T-helper 2 cell treated with Interferon-gamma antibody and Interleukin-4, amounts not matched to agents 5 μg/mL and 100 μg/mL, for 36 hours (primary cell): ENCODE results near the gene SYNPO2.

Experiments used
- DNase-seq: peaks from one replicate; pipeline ENCODE4 v3.0.0; 2021; ENCODE audit warnings: low spot score
- H3K27ac Mint-ChIP-seq: one replicate; pipeline ENCODE4 v1.8.0; 2021; ENCODE audit warnings: mild to moderate bottlenecking, mixed read lengths
- H3K27me3 Mint-ChIP-seq: one replicate; pipeline ENCODE4 v1.8.0; 2021; ENCODE audit warnings: low read depth, mixed read lengths
- H3K36me3 Mint-ChIP-seq: one replicate; pipeline ENCODE4 v1.8.0; 2021; ENCODE audit warnings: low read depth, mixed read lengths
- H3K4me1 Mint-ChIP-seq: one replicate; pipeline ENCODE4 v1.8.0; 2021; ENCODE audit warnings: low read depth, mixed read lengths
- H3K4me3 Mint-ChIP-seq: one replicate; pipeline ENCODE4 v1.8.0; 2022; ENCODE audit warnings: mild to moderate bottlenecking, moderate library complexity, mixed read lengths
- H3K9me3 Mint-ChIP-seq: one replicate; pipeline ENCODE4 v1.8.0; 2021; ENCODE audit warnings: mixed read lengths

The SYNPO2 gene

GRCh38 chr4:118930255-118930654, 41.6 kb downstream of the SYNPO2 start:
- Mint-ChIP-seq H3K27me3 (peaks cover 9% of the 10 kb centered on the region), H3K36me3 (no peaks in the 10 kb centered on the region), H3K27ac (no peak overlapping the region), H3K4me3 (no peak overlapping the region), H3K4me1 (no peaks in the 10 kb centered on the region), H3K9me3 (no peaks in the 10 kb centered on the region)
- no peak for DNase-seq

GRCh38 chr4:118931786-118932185, 43.1 kb downstream of the SYNPO2 start:
- Mint-ChIP-seq H3K4me1 (no peaks in the 10 kb centered on the region), H3K27me3 (peaks cover 12% of the 10 kb centered on the region)

GRCh38 chr4:118935819-118936218, 47.2 kb downstream of the SYNPO2 start:
- no peak overlapping the region for H3K27ac Mint-ChIP-seq
- no peak overlapping the region for H3K4me3 Mint-ChIP-seq
- H3K36me3 Mint-ChIP-seq: no peaks in the 10 kb centered on the region
- no peaks in the 10 kb centered on the region for H3K4me1 Mint-ChIP-seq
- peaks cover 12% of the 10 kb centered on the region for H3K27me3 Mint-ChIP-seq
- no peak for DNase-seq
- H3K9me3 Mint-ChIP-seq: no peaks in the 10 kb centered on the region

More at GRCh38 chr4:118931786-118932185, 43.1 kb downstream of the SYNPO2 start:
- Mint-ChIP-seq H3K36me3 (no peaks in the 10 kb centered on the region), H3K27ac (no peak overlapping the region), H3K4me3 (no peak overlapping the region), H3K9me3 (no peaks in the 10 kb centered on the region)
- DNase-seq: no peak

- H3K27ac Mint-ChIP-seq: no peak overlapping the region
- H3K9me3 Mint-ChIP-seq: no peaks in the 10 kb centered on the region
- H3K27me3 Mint-ChIP-seq: peaks cover 12% of the 10 kb centered on the region
- H3K4me3 Mint-ChIP-seq: no peak overlapping the region
- no peaks in the 10 kb centered on the region for H3K36me3 Mint-ChIP-seq
- H3K4me1 Mint-ChIP-seq: no peaks in the 10 kb centered on the region
- no peak for DNase-seq
Measured at GRCh38 chr4:118936406-118936805, 47.8 kb downstream of the SYNPO2 start.

GRCh38 chr4:118939169-118939783, 50.6 kb downstream of the SYNPO2 start:
- Mint-ChIP-seq H3K27ac (no peak overlapping the region), H3K4me1 (no peaks in the 10 kb centered on the region), H3K4me3 (no peak overlapping the region), H3K36me3 (no peaks in the 10 kb centered on the region), H3K9me3 (no peaks in the 10 kb centered on the region), H3K27me3 (peaks cover 7% of the 10 kb centered on the region)
- DNase-seq: no peak

GRCh38 chr4:118941149-118941548, 52.5 kb downstream of the SYNPO2 start:
- DNase-seq: no peak
- Mint-ChIP-seq H3K36me3 (no peaks in the 10 kb centered on the region), H3K27me3 (peaks cover 3% of the 10 kb centered on the region), H3K27ac (no peak overlapping the region), H3K4me3 (no peak overlapping the region), H3K4me1 (no peaks in the 10 kb centered on the region), H3K9me3 (no peaks in the 10 kb centered on the region)

GRCh38 chr4:118941799-118942198, 53.1 kb downstream of the SYNPO2 start:
- Mint-ChIP-seq H3K27ac (no peak overlapping the region), H3K27me3 (peaks cover 3% of the 10 kb centered on the region), H3K9me3 (no peaks in the 10 kb centered on the region), H3K36me3 (no peaks in the 10 kb centered on the region), H3K4me1 (no peaks in the 10 kb centered on the region), H3K4me3 (no peak overlapping the region)
- no peak for DNase-seq

- H3K27me3 Mint-ChIP-seq: peaks cover 5% of the 10 kb centered on the region
- DNase-seq: no peak
Measured at GRCh38 chr4:118942465-118942864, 53.8 kb downstream of the SYNPO2 start.

GRCh38 chr4:118947095-118947494, 58.4 kb downstream of the SYNPO2 start:
- Mint-ChIP-seq H3K36me3 (no peaks in the 10 kb centered on the region), H3K4me3 (no peak overlapping the region), H3K27ac (no peak overlapping the region), H3K9me3 (no peaks in the 10 kb centered on the region), H3K4me1 (no peaks in the 10 kb centered on the region), H3K27me3 (peaks cover 10% of the 10 kb centered on the region)
- no peak for DNase-seq

More at GRCh38 chr4:118942465-118942864, 53.8 kb downstream of the SYNPO2 start:
- no peak overlapping the region for H3K4me3 Mint-ChIP-seq
- no peaks in the 10 kb centered on the region for H3K4me1 Mint-ChIP-seq
- H3K9me3 Mint-ChIP-seq: no peaks in the 10 kb centered on the region
- no peak overlapping the region for H3K27ac Mint-ChIP-seq
- H3K36me3 Mint-ChIP-seq: no peaks in the 10 kb centered on the region

- no peaks in the 10 kb centered on the region for H3K9me3 Mint-ChIP-seq
- peaks cover 9% of the 10 kb centered on the region for H3K27me3 Mint-ChIP-seq
- no peaks in the 10 kb centered on the region for H3K36me3 Mint-ChIP-seq
- no peak overlapping the region for H3K4me3 Mint-ChIP-seq
- no peak overlapping the region for H3K27ac Mint-ChIP-seq
- no peaks in the 10 kb centered on the region for H3K4me1 Mint-ChIP-seq
- no peak for DNase-seq
Measured at GRCh38 chr4:118948545-118949144, 60.0 kb downstream of the SYNPO2 start.

GRCh38 chr4:118950224-118950623, 61.6 kb downstream of the SYNPO2 start:
- H3K27me3 Mint-ChIP-seq: peaks cover 11% of the 10 kb centered on the region
- H3K36me3 Mint-ChIP-seq: no peaks in the 10 kb centered on the region
- no peak for DNase-seq
- no peak overlapping the region for H3K27ac Mint-ChIP-seq
- H3K4me1 Mint-ChIP-seq: no peaks in the 10 kb centered on the region
- no peaks in the 10 kb centered on the region for H3K9me3 Mint-ChIP-seq
- H3K4me3 Mint-ChIP-seq: no peak overlapping the region

- H3K9me3 Mint-ChIP-seq: no peaks in the 10 kb centered on the region
- no peaks in the 10 kb centered on the region for H3K36me3 Mint-ChIP-seq
- DNase-seq: no peak
- H3K27ac Mint-ChIP-seq: no peak overlapping the region
- H3K4me3 Mint-ChIP-seq: no peak overlapping the region
- no peaks in the 10 kb centered on the region for H3K4me1 Mint-ChIP-seq
- peaks cover 16% of the 10 kb centered on the region for H3K27me3 Mint-ChIP-seq
Measured at GRCh38 chr4:118950929-118951570, 62.4 kb downstream of the SYNPO2 start.

- no peaks in the 10 kb centered on the region for H3K4me1 Mint-ChIP-seq
- DNase-seq: no peak
Measured at GRCh38 chr4:118953276-118953675, 64.6 kb downstream of the SYNPO2 start.

GRCh38 chr4:118954246-118954645, 65.6 kb downstream of the SYNPO2 start:
- Mint-ChIP-seq H3K9me3 (no peaks in the 10 kb centered on the region), H3K27ac (no peak overlapping the region), H3K4me3 (no peak overlapping the region), H3K36me3 (no peaks in the 10 kb centered on the region), H3K4me1 (no peaks in the 10 kb centered on the region), H3K27me3 (peaks cover 9% of the 10 kb centered on the region)
- no peak for DNase-seq

More at GRCh38 chr4:118953276-118953675, 64.6 kb downstream of the SYNPO2 start:
- Mint-ChIP-seq H3K4me3 (no peak overlapping the region), H3K9me3 (no peaks in the 10 kb centered on the region), H3K36me3 (no peaks in the 10 kb centered on the region), H3K27ac (no peak overlapping the region), H3K27me3 (peaks cover 10% of the 10 kb centered on the region)
